Gastrocnemius medialis (tissue), 4 donors: Measurements from ENCODE around the gene CFAP221.

Experiments used
- POLR2A ChIP-seq, 2 donors: fragments of 450-650 bp; IDR thresholded peaks; one replicate each; pipeline ENCODE4 v1.6.1; 2017; ENCODE audit warnings: antibody characterized with exemption in 2 of 2, mild to moderate bottlenecking in 2 of 2, moderate library complexity in 2 of 2
- TF ChIP-seq, protein P1 (sequence below), 5 experiments: fragments of 450-650 bp in 3 of 5; fragments of 200-600 bp in 2 of 5; sonication (generic) in 2 of 5; IDR thresholded peaks in 4 of 5; conservative IDR thresholded peaks in 1 of 5; 1 replicate in 4 of 5; 2 replicates in 1 of 5; pipeline ENCODE4 v1.5.1; 2016 to 2019; ENCODE audit warnings: antibody characterized with exemption in 5 of 5, mild to moderate bottlenecking in 3 of 5, moderate library complexity in 3 of 5

DNA sequence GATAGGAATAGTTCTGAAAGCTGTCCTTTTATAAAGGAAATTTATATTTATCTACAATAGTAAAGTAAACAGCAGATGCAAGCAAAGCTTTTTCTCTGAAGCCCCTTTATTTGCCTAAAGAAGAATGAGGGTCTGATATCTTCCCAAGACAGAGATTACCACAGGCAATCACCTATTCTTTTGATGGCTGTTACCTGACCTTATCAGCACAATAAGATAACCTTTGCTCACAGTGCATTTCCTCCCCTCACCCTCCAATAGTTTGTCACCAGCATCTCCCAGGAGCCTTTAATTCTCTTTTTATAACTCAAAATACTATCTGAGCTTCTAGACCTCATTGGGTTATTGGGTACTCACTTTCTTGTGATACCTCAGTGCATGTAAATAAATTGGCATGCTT lies 6.5 kb upstream of the CFAP221 start:
- TF ChIP-seq, protein P1, sequence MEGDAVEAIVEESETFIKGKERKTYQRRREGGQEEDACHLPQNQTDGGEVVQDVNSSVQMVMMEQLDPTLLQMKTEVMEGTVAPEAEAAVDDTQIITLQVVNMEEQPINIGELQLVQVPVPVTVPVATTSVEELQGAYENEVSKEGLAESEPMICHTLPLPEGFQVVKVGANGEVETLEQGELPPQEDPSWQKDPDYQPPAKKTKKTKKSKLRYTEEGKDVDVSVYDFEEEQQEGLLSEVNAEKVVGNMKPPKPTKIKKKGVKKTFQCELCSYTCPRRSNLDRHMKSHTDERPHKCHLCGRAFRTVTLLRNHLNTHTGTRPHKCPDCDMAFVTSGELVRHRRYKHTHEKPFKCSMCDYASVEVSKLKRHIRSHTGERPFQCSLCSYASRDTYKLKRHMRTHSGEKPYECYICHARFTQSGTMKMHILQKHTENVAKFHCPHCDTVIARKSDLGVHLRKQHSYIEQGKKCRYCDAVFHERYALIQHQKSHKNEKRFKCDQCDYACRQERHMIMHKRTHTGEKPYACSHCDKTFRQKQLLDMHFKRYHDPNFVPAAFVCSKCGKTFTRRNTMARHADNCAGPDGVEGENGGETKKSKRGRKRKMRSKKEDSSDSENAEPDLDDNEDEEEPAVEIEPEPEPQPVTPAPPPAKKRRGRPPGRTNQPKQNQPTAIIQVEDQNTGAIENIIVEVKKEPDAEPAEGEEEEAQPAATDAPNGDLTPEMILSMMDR (IDR thresholded peaks at IDR 0.05 in 4 of 5, conservative IDR thresholded peaks at IDR 0.05 in 1 of 5): no peak
- TF ChIP-seq POLR2A (IDR thresholded peaks at IDR 0.05): no peak
